Activated CD4-positive, alpha-beta T cell treated with anti-CD3 and anti-CD28 coated beads for 24 hours (primary cell): ENCODE data around the gene ADCY9.
"Not testable (repeated sequence)": the region's sequence is repeated elsewhere in the genome, so short reads cannot be mapped to it uniquely, and the experiment has no call there.

ENCODE experiments used
- DNase-seq, 2 donors: peaks; one replicate each; pipeline ENCODE4 v3.0.0-alpha.2; 2020; ENCODE audit warnings: low read depth in 2 of 2

Gene ADCY9

GRCh38 chr16:3950343-3951193 lies 165.7 kb downstream of the ADCY9 start:
- no peak for DNase-seq

DNA sequence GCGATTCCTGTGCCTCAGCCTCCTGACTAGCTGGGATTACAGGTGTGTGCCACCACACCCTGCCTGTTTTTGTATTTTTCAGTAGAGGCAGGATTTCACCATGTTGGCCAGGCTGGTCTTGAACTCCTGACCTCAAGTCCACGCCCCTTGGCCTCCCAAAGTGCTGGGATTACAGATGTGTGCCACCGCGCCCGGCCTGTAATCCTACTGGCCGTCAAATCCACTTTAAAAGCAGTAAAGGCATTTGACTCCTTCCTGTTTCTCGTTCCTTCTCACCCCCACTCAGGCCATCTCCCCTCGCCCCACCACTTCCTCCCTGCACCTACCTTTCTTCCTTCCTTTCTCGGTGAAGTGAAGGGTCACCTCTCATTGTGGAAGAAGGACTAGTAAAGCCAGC lies 166.3 kb downstream of the ADCY9 start:
- DNase-seq: no peak

DNA sequence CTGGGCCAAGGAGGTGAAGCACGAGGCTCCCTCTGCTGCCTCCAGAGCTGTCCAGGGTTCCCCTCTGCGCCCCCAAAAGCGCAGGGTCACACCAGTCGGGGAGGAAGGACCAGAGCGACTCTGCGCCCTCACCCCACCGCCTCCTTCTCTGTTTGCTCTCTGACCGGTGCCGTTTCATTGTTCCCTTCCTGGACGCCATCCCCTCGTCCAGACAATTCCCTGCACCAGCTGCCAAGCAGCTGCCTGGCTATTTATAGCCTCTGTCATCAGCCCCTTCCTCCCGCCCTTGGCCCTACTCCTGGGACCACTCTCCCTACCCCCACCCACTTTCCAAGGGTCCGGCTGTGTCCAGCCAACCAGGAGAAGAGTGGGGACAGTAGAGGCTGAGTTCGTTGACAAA lies 167.0 kb downstream of the ADCY9 start:
- no peak for DNase-seq

GRCh38 chr16:3948378-3948995 lies 167.8 kb downstream of the ADCY9 start:
- no peak for DNase-seq

DNA sequence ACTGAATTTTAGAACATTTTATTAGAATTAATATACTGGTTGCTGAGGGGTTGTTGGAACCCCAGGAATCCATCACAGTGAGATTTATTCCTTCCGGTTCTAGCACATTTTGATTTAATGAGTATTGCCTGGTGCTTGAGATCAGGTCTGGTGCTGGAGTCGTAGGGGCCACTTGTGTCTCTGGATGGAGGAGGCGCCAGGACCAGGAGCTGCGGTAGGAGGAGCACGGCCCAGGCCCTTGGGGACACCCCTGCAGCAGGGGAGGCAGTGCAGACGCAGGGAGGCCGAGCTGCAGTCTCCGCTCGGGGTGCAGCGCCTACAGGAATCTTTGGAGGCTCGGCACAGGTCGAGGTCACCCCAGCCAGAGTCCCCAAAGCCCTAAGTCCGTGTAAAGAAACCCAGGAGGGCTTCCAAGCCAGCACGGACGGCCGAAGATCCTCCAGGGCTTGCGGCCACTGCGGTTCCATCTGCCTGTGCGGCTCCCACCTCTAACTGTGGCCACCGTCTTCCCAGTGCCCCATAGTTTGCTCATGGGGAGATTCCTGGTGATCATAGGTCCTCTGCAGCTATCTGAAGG lies 169.6 kb downstream of the ADCY9 start:
- no peak for DNase-seq

- DNase-seq: no peak
These were observed 170.3 kb downstream of the ADCY9 start for GRCh38 chr16:3945751-3946603.

GRCh38 chr16:3944457-3944856 lies 171.8 kb downstream of the ADCY9 start:
- DNase-seq: not testable (repeated sequence)

- DNase-seq: not testable (repeated sequence)
These were observed 174.1 kb downstream of the ADCY9 start for GRCh38 chr16:3942146-3942545.

DNA sequence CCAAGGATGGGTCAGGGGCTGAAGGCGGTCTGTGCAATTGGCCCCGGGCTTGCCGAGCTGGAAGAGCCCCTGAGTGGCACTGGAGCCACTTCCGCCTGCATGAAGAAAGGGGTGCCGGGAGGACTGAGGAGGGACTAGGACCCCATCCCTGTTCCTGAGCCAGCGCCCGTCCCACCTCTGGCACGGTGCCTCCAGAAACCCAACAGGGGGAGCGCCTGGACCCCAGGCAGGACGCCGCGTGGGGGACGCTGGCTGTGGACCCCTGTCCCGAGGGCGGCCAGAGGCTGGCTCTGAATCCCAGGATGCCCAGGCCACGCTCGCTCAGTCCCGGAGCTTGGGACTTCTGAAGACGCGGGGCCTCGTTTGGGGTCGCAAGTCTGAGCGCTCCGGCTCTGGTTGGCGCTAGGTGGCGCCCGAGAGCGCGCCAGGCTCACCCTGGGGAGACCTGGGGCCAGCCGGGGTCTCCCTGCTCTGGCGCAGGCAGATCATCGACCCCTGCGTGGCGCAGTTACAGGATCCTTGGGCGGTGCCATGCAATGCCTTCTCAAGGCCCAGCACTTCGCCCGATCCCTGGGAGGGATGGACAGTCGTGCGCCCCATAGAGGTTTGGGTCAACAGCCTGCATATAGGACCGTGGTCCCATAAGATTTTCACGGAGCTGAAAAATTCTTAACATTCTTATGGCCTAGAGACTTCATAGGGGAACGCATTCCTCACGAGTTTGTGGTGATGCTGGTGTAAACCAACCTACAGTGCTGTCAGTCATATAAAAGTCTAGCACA lies 177.2 kb downstream of the ADCY9 start:
- peak; percentile 41 to 54 for DNase-seq

- no peak for DNase-seq
These were observed 177.8 kb downstream of the ADCY9 start for GRCh38 chr16:3938471-3938842.

DNA sequence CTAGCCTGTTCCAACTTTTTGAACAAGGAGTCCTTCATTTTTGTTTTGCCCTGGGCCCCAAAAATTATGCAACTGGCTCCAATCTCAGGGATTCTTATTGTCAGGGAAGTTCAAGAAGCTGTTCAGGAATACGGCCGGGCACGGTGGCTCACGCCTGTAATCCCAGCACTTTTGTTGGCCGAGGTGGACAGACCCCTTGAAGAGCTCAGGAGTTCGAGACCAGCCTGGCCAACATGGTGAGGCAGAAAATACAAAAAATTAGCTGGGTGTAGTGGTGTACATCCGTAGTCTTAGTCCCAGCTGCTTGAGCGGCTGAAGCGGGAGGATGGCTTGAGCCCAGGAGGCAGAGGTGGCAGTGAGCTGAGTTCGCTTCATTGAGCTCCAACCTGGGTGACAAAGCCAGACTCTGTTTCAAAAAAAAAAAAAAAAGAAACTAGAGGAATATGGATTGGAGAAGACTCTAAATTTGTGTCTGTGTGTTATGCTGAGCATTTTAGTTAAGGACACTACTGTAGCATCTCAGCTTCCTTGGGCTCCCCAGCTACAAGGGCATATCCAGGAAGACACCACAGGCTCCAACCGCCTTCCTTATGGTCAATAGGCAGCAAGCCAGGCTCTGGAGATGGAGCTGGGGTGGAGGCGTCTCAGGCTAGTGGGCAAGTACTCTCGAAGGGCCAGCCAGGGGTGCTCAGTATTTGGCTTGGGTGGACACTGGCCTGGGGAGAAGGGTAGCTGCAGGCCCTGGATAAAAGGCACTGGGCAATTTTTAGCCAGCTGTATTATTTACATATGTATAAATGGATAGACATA lies 179.0 kb downstream of the ADCY9 start:
- DNase-seq: no peak

DNA sequence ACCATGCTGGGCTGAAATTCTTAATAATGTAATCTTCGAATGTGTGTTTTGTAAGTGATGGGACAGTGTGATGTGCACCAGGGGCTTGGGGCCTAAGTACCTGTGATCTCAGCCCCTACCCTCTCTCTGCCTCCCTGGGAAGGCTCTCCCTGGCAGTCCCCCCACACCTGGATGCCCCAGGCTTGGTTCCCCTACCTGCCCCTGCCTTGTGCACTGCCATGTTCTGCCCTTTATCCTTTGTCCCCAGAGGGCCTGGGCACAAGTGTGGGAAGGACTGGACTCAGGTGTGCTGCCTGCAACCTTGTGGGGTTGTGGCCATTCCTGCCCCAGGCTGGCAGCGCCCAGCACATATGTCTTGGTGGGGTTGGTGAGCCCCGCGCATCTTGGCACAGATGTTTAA lies 180.3 kb downstream of the ADCY9 start:
- DNase-seq: no peak

- DNase-seq: no peak
These were observed 181.6 kb downstream of the ADCY9 start for GRCh38 chr16:3934491-3935181.

- not testable (repeated sequence) for DNase-seq
These were observed 189.1 kb downstream of the ADCY9 start for GRCh38 chr16:3927147-3927546.

DNA sequence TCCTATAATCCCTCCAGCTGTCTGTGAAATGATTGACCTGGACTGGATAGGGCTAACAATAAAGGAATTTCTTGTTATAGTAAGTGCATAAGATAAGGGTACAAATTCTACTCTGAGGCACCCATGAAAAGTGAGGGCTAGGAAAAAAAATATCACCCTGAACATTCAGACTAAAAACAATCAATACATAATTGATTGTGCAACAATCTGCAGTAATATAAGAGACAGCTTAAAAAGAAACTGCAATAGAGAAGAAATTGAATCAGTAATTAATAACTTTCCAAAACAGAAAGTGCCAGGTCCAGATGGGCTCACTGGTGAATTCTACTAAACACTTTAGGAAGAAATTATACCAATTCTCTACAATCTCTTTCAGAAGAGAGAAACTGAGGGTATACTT lies 191.5 kb downstream of the ADCY9 start:
- no peak for DNase-seq

DNA sequence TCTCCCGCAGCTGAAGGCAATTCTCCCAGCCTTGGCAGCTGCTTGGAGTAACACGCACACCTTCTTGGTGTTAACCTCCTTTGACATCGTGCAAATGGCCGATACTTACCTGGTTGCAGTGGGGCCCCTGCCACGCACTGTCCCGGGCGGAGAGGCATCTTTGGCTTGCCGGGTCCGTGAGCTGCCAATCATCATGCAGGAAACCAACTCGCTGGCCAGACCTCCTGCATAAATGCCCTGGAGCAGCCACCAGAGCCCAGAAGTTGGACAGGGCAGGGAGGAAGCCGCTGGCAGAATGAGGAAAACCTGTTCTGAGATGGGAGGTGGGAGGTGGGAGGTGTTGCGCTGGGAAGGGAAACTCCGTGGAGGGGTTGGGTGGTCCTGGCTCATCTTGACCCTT lies 194.0 kb downstream of the ADCY9 start:
- DNase-seq: no peak

- no peak for DNase-seq
These were observed 196.0 kb downstream of the ADCY9 start for GRCh38 chr16:3920206-3920605.

- no peak for DNase-seq
These were observed 196.8 kb downstream of the ADCY9 start for GRCh38 chr16:3919413-3919812.

DNA sequence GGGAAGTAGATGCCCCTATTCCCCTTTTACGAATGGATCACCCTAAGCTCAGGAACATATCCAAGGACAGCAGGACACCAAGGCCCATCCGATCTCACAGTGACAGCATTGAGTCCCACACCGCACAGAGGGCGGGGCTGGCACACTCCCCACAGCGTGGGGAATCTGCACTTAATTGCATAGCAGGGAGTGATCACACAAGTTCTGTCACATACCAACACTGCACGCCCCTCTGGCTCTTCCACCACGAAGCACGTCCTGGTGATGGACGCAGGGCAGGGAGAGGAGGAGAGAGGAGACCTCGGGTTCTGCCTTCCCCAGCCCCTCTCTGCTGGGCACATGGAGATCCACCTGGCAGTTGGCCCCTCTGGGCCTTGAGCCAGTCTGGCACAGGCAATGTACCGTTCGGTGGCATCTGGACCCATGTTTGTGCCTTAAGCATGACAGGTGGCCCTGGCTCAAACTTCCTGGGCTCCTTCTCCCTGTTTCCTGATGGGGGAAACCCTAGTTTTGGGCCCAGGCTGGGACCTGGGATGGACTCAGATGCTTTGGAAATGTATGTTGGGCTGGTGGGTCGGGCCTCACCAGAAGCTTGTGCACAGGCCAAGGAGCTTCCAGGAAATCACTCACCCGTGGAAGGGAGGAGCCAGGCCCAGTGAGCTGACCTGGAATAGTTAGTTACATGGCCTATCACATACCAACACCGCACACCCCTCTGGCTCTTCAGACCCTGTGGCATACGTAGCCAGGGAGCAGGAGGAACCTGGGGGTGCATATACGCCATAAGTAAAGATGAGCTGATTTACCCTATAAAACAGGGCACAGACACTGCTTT lies 200.6 kb downstream of the ADCY9 start:
- no peak for DNase-seq
